ENCODE data around the gene EN2. TPM values are rescaled to one million over a fixed set of nuclear protein-coding genes. Genes with fewer than 3 reads are reported as not detected.

Gene EN2
- total and polyA plus RNA-seq, 8 donors = not detected

DNA sequence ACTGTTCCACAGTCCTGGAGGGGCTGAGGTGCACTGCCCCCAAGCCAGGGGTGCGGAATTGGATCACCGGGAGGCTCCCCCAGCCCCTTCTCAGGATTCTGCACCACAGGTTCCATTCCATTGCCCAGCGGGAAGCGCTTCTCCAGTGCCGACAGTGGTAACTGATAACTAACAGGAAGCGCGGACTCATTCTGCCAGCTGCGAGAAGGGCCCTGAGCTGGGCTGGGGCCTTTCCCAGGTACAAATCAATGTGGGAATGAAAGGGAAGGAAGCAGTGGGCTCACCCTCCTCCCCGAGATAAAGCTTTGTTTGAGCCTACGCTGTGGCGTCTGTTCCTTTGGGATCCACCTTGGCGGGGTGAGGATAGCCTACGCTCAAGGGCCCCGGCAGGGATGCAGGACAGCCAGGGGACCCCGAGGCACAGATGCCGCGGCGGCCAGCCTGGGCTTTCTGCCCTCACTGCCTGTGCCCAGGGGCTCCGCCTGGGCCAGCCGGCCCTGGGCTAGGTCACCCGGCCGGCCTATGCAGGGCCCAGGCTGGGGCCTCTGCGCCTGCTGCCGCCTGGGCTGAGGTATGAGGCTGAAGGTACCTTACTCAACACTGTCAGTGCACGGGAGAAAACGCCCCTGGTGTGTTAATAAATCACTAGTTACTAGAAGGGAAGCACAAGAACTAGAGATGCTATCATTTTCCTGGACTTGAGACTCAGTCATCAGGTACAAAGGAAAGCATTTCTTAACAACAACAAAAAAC lies 39.4 kb downstream of the EN2 start:
- Histone ChIP-seq H3K27me3 (peaks cover 0 to 9% (median 4%) of the 10 kb centered on the region in 4 donors), H3K4me3 (no peak overlapping the region), H3K27ac (no peak overlapping the region), H3K9me3 (no peaks in the 10 kb centered on the region), H3K4me1 (no peaks in the 10 kb centered on the region), H3K36me3 (no peaks in the 10 kb centered on the region)
- WGBS, 2 donors = 75 to 79% methylated on average over 26 of the region's 26 CpGs
- FAIRE-seq (no peak), DNase-seq (no peak), ATAC-seq (no peak)
- TF ChIP-seq, protein P1, sequence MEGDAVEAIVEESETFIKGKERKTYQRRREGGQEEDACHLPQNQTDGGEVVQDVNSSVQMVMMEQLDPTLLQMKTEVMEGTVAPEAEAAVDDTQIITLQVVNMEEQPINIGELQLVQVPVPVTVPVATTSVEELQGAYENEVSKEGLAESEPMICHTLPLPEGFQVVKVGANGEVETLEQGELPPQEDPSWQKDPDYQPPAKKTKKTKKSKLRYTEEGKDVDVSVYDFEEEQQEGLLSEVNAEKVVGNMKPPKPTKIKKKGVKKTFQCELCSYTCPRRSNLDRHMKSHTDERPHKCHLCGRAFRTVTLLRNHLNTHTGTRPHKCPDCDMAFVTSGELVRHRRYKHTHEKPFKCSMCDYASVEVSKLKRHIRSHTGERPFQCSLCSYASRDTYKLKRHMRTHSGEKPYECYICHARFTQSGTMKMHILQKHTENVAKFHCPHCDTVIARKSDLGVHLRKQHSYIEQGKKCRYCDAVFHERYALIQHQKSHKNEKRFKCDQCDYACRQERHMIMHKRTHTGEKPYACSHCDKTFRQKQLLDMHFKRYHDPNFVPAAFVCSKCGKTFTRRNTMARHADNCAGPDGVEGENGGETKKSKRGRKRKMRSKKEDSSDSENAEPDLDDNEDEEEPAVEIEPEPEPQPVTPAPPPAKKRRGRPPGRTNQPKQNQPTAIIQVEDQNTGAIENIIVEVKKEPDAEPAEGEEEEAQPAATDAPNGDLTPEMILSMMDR (IDR thresholded peaks at IDR 0.05) = no peak
- intact Hi-C loops (cut with DNase I) = no loop called here

DNA sequence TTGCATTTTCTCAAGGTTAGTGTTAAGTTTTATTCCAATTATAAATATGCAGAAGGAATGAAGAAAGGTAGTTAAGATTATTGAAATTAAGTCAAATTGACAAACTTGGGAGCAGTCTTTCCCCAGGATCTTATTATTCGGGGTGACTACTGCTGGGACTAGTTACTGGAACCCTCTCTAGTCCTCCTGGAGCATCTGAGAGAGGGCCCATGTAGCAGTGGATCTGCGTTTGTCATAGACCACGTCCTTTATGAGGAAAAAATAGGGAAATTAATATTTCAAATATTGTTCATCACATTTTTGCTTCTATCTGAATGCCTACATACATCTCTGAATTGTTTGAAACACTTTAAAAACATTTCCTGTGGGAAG lies 47.5 kb downstream of the EN2 start:
- Histone ChIP-seq H3K27ac (no peak overlapping the region), H3K4me3 (no peak overlapping the region), H3K9me3 (no peaks in the 10 kb centered on the region), H3K27me3 (peaks cover 0 to 47% (median 10%) of the 10 kb centered on the region in 4 donors), H3K4me1 (no peaks in the 10 kb centered on the region), H3K36me3 (no peaks in the 10 kb centered on the region)
- FAIRE-seq = no peak
- no peak for DNase-seq
- ATAC-seq = no peak
- TF ChIP-seq, protein P1 (IDR thresholded peaks at IDR 0.05) = no peak
- intact Hi-C loops (cut with DNase I) = no loop called here
- 33 to 43% methylated on average over 3 of the region's 3 CpGs for WGBS, 2 donors

DNA sequence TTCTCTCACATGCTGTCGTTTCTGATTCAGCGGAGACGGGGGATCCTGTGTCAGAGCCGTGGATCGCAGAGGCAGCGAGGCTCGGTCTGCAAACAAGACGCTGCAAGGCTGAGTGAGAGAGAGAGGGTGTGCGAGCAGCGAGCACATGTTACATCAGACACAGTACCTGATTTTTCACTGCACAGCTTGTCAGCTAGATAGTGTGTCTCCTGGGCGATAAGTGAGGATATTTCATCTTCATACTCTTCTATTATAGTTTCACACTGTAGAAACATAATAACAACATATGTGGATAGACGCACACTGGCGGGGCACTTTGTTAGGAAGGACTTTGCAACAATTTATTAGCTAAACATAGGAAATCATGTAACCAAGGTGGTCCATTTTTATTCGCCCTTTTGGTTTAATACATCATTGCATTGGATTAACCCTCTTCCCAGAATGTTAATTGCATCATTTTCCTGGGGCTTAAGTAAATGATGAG lies 49.0 kb downstream of the EN2 start:
- H3K27me3 ChIP-seq = peaks cover 0 to 44% (median 15%) of the 10 kb centered on the region in 4 donors
- no peak for ATAC-seq
- intact Hi-C loops (cut with DNase I) = no loop called here

DNA sequence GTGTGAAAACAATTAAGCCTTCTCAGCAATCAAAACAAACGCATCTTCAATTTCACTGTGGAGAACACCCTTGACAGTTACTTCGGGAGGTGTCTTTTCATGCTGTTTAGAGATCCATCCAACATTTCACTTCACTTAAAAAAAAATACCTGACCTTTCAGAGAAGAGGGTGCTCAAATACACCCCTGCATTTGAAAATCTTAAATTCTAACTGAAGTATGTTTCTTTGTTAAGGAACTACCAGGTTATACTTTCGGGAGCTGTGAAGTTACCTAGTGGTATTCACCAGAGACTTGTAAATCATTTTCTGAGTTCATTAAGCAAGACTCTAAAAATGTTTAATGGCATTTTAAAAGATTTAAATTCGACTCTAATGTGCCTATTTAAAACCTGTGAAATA lies 49.6 kb downstream of the EN2 start:
- FAIRE-seq (no peak), DNase-seq (no peak), ATAC-seq (no peak)
- no peaks in the 10 kb centered on the region for H3K4me1 ChIP-seq
- H3K27me3 ChIP-seq = peaks cover 0 to 44% (median 17%) of the 10 kb centered on the region in 4 donors
- H3K36me3 ChIP-seq = no peaks in the 10 kb centered on the region
- TF ChIP-seq, protein P1 (IDR thresholded peaks at IDR 0.05) = no peak
- intact Hi-C loops (cut with DNase I) = no loop called here
- H3K9me3 ChIP-seq = no peaks in the 10 kb centered on the region
- H3K4me3 ChIP-seq = no peak overlapping the region
- no peak overlapping the region for H3K27ac ChIP-seq
- WGBS, 2 donors = 37 to 44% methylated on average over 4 of the region's 4 CpGs

More for the DNA sequence above, 49.0 kb downstream of the EN2 start:
- Histone ChIP-seq H3K36me3 (no peaks in the 10 kb centered on the region), H3K4me1 (no peaks in the 10 kb centered on the region), H3K9me3 (no peaks in the 10 kb centered on the region), H3K27ac (no peak overlapping the region), H3K4me3 (no peak overlapping the region)
- DNase-seq (no peak), FAIRE-seq (no peak)
- TF ChIP-seq, protein P1 (IDR thresholded peaks at IDR 0.05) = no peak
- 50 to 60% methylated on average over 14 of the region's 14 CpGs for WGBS, 2 donors
